Sigmoid colon (tissue), 4 donors: ENCODE measurements around the gene ZC3H10.

Experiments used
- EP300 ChIP-seq, 4 donors: sonication (generic); formaldehyde crosslinking; IDR thresholded peaks; one replicate each; pipeline ENCODE4 v1.6.1; 2017; ENCODE audit warnings: antibody characterized with exemption in 4 of 4
- POLR2AphosphoS5 ChIP-seq, 4 donors: sonication (generic); formaldehyde crosslinking; IDR thresholded peaks; one replicate each; pipeline ENCODE4 v1.6.1; 2017; ENCODE audit warnings: antibody characterized with exemption in 4 of 4
- TF ChIP-seq, protein P1 (sequence below), 4 experiments: fragments of 450-650 bp in 3 of 4; fragments of 200-600 bp in 1 of 4; IDR thresholded peaks; one replicate each; pipeline ENCODE4 v1.5.1; 2016 to 2019; ENCODE audit warnings: antibody characterized with exemption in 4 of 4, mild to moderate bottlenecking in 3 of 4, moderate library complexity in 2 of 4

DNA sequence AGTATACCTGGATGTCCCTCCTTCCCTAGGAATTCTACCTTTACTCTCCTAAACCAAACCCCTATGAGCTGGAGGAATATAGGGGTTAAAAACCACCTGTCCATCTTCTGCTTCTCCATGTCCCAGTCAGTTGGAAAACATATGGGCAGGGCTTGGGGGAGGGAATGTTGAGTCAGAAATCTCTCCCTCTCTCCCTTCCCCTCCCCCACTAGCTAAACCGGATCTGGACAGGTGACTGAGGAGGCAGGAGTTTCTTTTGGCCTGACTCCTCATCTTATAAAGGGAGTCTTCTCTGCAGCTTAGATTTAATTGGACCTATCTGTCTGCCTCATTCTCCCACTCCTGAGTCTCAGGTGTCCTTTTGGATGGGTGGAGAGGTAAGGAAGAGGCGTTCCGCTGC lies 32.0 kb upstream of the ZC3H10 start:
- TF ChIP-seq POLR2AphosphoS5 (IDR thresholded peaks at IDR 0.05): no peak
- no peak for TF ChIP-seq EP300 (IDR thresholded peaks at IDR 0.05)
- TF ChIP-seq, protein P1, sequence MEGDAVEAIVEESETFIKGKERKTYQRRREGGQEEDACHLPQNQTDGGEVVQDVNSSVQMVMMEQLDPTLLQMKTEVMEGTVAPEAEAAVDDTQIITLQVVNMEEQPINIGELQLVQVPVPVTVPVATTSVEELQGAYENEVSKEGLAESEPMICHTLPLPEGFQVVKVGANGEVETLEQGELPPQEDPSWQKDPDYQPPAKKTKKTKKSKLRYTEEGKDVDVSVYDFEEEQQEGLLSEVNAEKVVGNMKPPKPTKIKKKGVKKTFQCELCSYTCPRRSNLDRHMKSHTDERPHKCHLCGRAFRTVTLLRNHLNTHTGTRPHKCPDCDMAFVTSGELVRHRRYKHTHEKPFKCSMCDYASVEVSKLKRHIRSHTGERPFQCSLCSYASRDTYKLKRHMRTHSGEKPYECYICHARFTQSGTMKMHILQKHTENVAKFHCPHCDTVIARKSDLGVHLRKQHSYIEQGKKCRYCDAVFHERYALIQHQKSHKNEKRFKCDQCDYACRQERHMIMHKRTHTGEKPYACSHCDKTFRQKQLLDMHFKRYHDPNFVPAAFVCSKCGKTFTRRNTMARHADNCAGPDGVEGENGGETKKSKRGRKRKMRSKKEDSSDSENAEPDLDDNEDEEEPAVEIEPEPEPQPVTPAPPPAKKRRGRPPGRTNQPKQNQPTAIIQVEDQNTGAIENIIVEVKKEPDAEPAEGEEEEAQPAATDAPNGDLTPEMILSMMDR (IDR thresholded peaks at IDR 0.05): no peak
